Testis (tissue), 3 donors: ENCODE data around the gene DUSP3. TPM values are rescaled to one million over a fixed set of nuclear protein-coding genes. Genes with fewer than 3 reads are reported as not detected.

Experiments used
- DNase-seq: peaks from one replicate; pipeline ENCODE4 v3.0.0-alpha.2; 2019
- H3K27ac ChIP-seq, 2 donors: fragments of 200-600 bp; sonication (generic); one replicate each; pipeline ENCODE4 v1.5.1; 2019
- H3K27me3 ChIP-seq: fragments of 200-600 bp; sonication (generic); one replicate; pipeline ENCODE4 v1.5.1; 2019
- H3K36me3 ChIP-seq: fragments of 200-600 bp; sonication (generic); one replicate; pipeline ENCODE4 v1.5.1; 2017; ENCODE audit warnings: low read depth; ENCODE audit errors: missing control alignments
- H3K4me1 ChIP-seq: fragments of 200-600 bp; sonication (generic); one replicate; pipeline ENCODE4 v1.5.1; 2019
- H3K4me3 ChIP-seq, 2 donors: fragments of 200-600 bp; sonication (generic); one replicate each; pipeline ENCODE4 v1.5.1; 2017 to 2019
- H3K9me3 ChIP-seq: fragments of 200-600 bp; sonication (generic); one replicate; pipeline ENCODE4 v1.5.1; 2017
- CTCF ChIP-seq, 3 experiments: fragments of 450-650 bp in 2 of 3; fragments of 200-600 bp in 1 of 3; sonication (generic) in 1 of 3; IDR thresholded peaks; one replicate each; pipeline ENCODE4 v1.5.1; 2016 to 2019; ENCODE audit warnings: antibody characterized with exemption in 3 of 3, mild to moderate bottlenecking in 2 of 3, moderate library complexity in 1 of 3
- POLR2A ChIP-seq: fragments of 450-650 bp; IDR thresholded peaks from one replicate; pipeline ENCODE4 v1.6.1; 2017; ENCODE audit warnings: antibody characterized with exemption, mild to moderate bottlenecking, moderate library complexity
- WGBS, 2 donors: methylation state at CpG; one replicate each; pipeline ENCODE4 v1.1.5; 2018; 5-methylcytosine and 5-hydroxymethylcytosine counted together
- intact Hi-C: fragments of 100-400 bp; cut with DNase I; formaldehyde crosslinking; loops from one replicate; pipeline ENCODE4 v1.15.1; 2023; ENCODE audit warnings: low total_unique reads
- polyA plus RNA-seq: library from polyadenylated mRNA; stranded (reverse); fragments of 350-450 nt; fragmentation: Illumina TruSeq; extraction: RNeasy Lipid Tissue Mini Kit (QIAGEN cat#74804); gene quantifications from one replicate; pipeline ENCODE4 v1.2.3, GENCODE V29; 2014; ENCODE audit warnings: low read depth, low replicate concordance; ENCODE audit not compliant: insufficient read depth
- total RNA-seq, 2 donors: library from RNA; depleted of rRNA; stranded (reverse); fragments of >200 nt; gene quantifications; one replicate each; pipeline ENCODE4 v1.2.3, GENCODE V29; 2016

Gene DUSP3
- total and polyA plus RNA-seq, 3 donors from 2014 or later, result 54.8 to 75.1 (median 59.2) TPM

GRCh38 chr17:43789482-43789881, 10.7 kb upstream of the DUSP3 start:
- no peak overlapping the region for H3K27ac ChIP-seq
- H3K9me3 ChIP-seq, result no peaks in the 10 kb centered on the region
- 73 to 75% methylated on average over 1 of the region's 1 CpG for WGBS, 2 donors
- no peaks in the 10 kb centered on the region for H3K4me1 ChIP-seq
- intact Hi-C loops, result no loop called here
- no peak for DNase-seq
- peak overlapping the region in 1 of 2 donors; percentile 13 for H3K4me3 ChIP-seq
- no peak for TF ChIP-seq POLR2A
- TF ChIP-seq CTCF (IDR thresholded peaks at IDR 0.05), result no peak
- no peaks in the 10 kb centered on the region for H3K27me3 ChIP-seq
- no peaks in the 10 kb centered on the region for H3K36me3 ChIP-seq

GRCh38 chr17:43788540-43788939, 9.8 kb upstream of the DUSP3 start:
- no peak overlapping the region for H3K27ac ChIP-seq
- WGBS, 2 donors, result 59 to 60% methylated on average over 5 of the region's 5 CpGs
- intact Hi-C loops, result no loop called here
- H3K4me1 ChIP-seq, result no peaks in the 10 kb centered on the region
- TF ChIP-seq POLR2A (no peak), CTCF (IDR thresholded peaks at IDR 0.05) (no peak)
- H3K36me3 ChIP-seq, result no peaks in the 10 kb centered on the region
- peak overlapping the region in 1 of 2 donors; percentile 13 for H3K4me3 ChIP-seq
- no peaks in the 10 kb centered on the region for H3K27me3 ChIP-seq
- H3K9me3 ChIP-seq, result no peaks in the 10 kb centered on the region
- DNase-seq, result no peak

GRCh38 chr17:43787728-43788127, 9.0 kb upstream of the DUSP3 start:
- Histone ChIP-seq H3K36me3 (no peaks in the 10 kb centered on the region), H3K4me3 (no peak overlapping the region), H3K27ac (no peak overlapping the region), H3K4me1 (no peaks in the 10 kb centered on the region), H3K9me3 (no peaks in the 10 kb centered on the region), H3K27me3 (no peaks in the 10 kb centered on the region)
- intact Hi-C loops, result no loop called here
- no peak for TF ChIP-seq CTCF (IDR thresholded peaks at IDR 0.05)
- no peak for TF ChIP-seq POLR2A
- no peak for DNase-seq
- 85 to 86% methylated on average over 2 of the region's 2 CpGs for WGBS, 2 donors

GRCh38 chr17:43784628-43785101, 5.9 kb upstream of the DUSP3 start:
- Histone ChIP-seq H3K4me3 (no peak overlapping the region), H3K9me3 (no peaks in the 10 kb centered on the region), H3K27me3 (no peaks in the 10 kb centered on the region), H3K4me1 (peaks cover 7% of the 10 kb centered on the region), H3K36me3 (no peaks in the 10 kb centered on the region), H3K27ac (no peak overlapping the region)
- DNase-seq, result no peak
- intact Hi-C loops, result no loop called here
- 86 to 87% methylated on average over 5 of the region's 5 CpGs for WGBS, 2 donors
- TF ChIP-seq POLR2A (no peak), CTCF (IDR thresholded peaks at IDR 0.05) (no peak)

GRCh38 chr17:43784068-43784467, 5.3 kb upstream of the DUSP3 start:
- H3K27me3 ChIP-seq, result no peaks in the 10 kb centered on the region
- 61 to 67% methylated on average over 2 of the region's 2 CpGs for WGBS, 2 donors
- no peak overlapping the region for H3K4me3 ChIP-seq
- peaks cover 13% of the 10 kb centered on the region for H3K4me1 ChIP-seq
- H3K27ac ChIP-seq, result no peak overlapping the region
- H3K9me3 ChIP-seq, result no peaks in the 10 kb centered on the region
- intact Hi-C loops, result no loop called here
- TF ChIP-seq POLR2A (no peak), CTCF (IDR thresholded peaks at IDR 0.05) (no peak)
- DNase-seq, result no peak
- H3K36me3 ChIP-seq, result no peaks in the 10 kb centered on the region
